Effector memory CD4-positive, alpha-beta T cell (primary cell): ENCODE results near the gene PHYH.

Source experiments
- DNase-seq, 3 donors: peaks; one replicate each; pipeline ENCODE4 v3.0.0-alpha.2; 2020
- H3K27ac ChIP-seq: 2 replicates; pipeline ENCODE4 v1.7.0; 2013; ENCODE audit warnings: mild to moderate bottlenecking, low read length, moderate library complexity; ENCODE audit not compliant: insufficient read depth, poor library complexity, severe bottlenecking
- H3K27me3 ChIP-seq: replicated peaks from 2 replicates; pipeline ENCODE4 v1.7.0; 2013; ENCODE audit warnings: mild to moderate bottlenecking, low read length; ENCODE audit not compliant: insufficient read depth, control insufficient read depth, poor library complexity, severe bottlenecking
- H3K36me3 ChIP-seq: 2 replicates; pipeline ENCODE4 v1.7.0; 2013; ENCODE audit warnings: mild to moderate bottlenecking, low read length, moderate library complexity; ENCODE audit not compliant: control insufficient read depth, insufficient read depth
- H3K4me1 ChIP-seq: 2 replicates; pipeline ENCODE4 v1.7.0; 2013; ENCODE audit warnings: low read length, mild to moderate bottlenecking; ENCODE audit not compliant: control insufficient read depth, insufficient read depth, poor library complexity, severe bottlenecking
- H3K4me3 ChIP-seq: 2 replicates; pipeline ENCODE4 v1.7.0; 2013; ENCODE audit warnings: low read length, low read depth, mild to moderate bottlenecking; ENCODE audit not compliant: insufficient read depth, poor library complexity, severe bottlenecking
- H3K9me3 ChIP-seq: 2 replicates; pipeline ENCODE4 v1.7.0; 2013; ENCODE audit warnings: mild to moderate bottlenecking, low read length, moderate library complexity; ENCODE audit not compliant: control insufficient read depth

The PHYH gene

GRCh38 chr10:13234172-13234571 lies 65.7 kb downstream of the PHYH start, which contains the start of gene UCMA:
Gene UCMA (minus strand): TSS chr10:13234374. CDS start chr10:13234258, 116 bp downstream.
- H3K4me1 ChIP-seq: no peaks in the 10 kb centered on the region
- no peak within 1 kb of the TSS for H3K27ac ChIP-seq
- H3K36me3 ChIP-seq: no peaks in the 10 kb centered on the region
- no peaks in the 10 kb centered on the region for H3K27me3 ChIP-seq
- DNase-seq: no peak
- no peaks in the 10 kb centered on the region for H3K9me3 ChIP-seq
- no peak within 1 kb of the TSS for H3K4me3 ChIP-seq

DNA sequence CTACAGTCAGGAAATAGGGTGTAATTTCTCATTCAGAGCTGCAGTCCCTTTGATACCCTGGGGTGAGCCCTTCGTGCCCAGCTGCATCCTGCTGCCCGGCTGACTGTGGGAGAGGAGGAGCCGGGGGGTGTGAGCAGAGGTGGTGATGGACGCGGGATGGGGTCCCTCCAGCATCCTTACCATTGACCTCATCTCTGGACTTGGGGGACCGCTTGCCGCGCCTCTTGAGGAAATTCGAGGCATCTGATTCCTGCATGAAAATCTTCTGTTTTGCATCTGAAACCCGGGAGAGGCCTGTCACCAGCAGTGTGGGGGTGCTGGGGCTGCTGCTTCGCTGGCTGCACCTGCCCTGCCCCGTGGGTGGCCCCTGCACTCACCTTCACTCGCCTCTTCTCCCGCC lies 66.5 kb downstream of the PHYH start:
- no peak for DNase-seq
- no peaks in the 10 kb centered on the region for H3K36me3 ChIP-seq
- H3K4me3 ChIP-seq: no peak overlapping the region
- H3K27ac ChIP-seq: no peak overlapping the region
- H3K9me3 ChIP-seq: no peaks in the 10 kb centered on the region
- H3K27me3 ChIP-seq: no peaks in the 10 kb centered on the region
- H3K4me1 ChIP-seq: no peaks in the 10 kb centered on the region

- Histone ChIP-seq H3K36me3 (no peaks in the 10 kb centered on the region), H3K4me1 (no peaks in the 10 kb centered on the region), H3K27ac (no peak overlapping the region), H3K27me3 (no peaks in the 10 kb centered on the region), H3K9me3 (no peaks in the 10 kb centered on the region), H3K4me3 (no peak overlapping the region)
- no peak for DNase-seq
Measured at GRCh38 chr10:13231808-13232207, 68.1 kb downstream of the PHYH start.

DNA sequence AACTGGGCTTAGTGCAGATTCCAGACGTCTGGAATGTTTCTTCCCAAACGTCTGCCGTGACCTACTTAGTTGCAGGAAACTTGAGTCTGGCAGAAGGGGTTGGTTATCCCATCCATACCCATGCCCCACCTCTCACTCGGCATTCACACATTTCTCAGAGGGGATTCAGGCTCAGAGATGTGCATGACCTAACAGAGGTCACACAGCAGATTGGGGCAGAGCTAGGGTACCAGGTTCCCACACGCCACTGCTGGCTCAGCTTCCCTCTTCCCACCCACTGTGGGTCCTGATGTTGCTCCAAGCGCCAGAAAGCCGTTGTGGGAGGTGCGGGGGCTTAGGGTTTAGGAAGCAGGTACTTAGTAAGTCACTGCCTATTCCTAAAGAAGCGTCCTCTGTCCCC lies 68.7 kb downstream of the PHYH start:
- DNase-seq: no peak
- no peaks in the 10 kb centered on the region for H3K4me1 ChIP-seq
- H3K27me3 ChIP-seq: no peaks in the 10 kb centered on the region
- no peak overlapping the region for H3K27ac ChIP-seq
- H3K4me3 ChIP-seq: no peak overlapping the region
- no peaks in the 10 kb centered on the region for H3K9me3 ChIP-seq
- H3K36me3 ChIP-seq: no peaks in the 10 kb centered on the region
